Peyer's patch (tissue), 4 donors: ENCODE measurements around the gene NOL9.

Experiments used
- CTCF ChIP-seq, 6 experiments: fragments of 450-650 bp in 4 of 6; fragments of 200-600 bp in 2 of 6; sonication (generic) in 1 of 6; IDR thresholded peaks; one replicate each; pipeline ENCODE4 v1.5.1; 2017 to 2019; ENCODE audit warnings: antibody characterized with exemption in 6 of 6, mild to moderate bottlenecking in 3 of 6, moderate library complexity in 1 of 6
- POLR2A ChIP-seq, 2 donors: fragments of 450-650 bp; IDR thresholded peaks; one replicate each; pipeline ENCODE4 v1.5.1; 2017; ENCODE audit warnings: antibody characterized with exemption in 2 of 2, mild to moderate bottlenecking in 2 of 2, moderate library complexity in 2 of 2

GRCh38 chr1:6476483-6476882, 77.8 kb downstream of the NOL9 start:
- TF ChIP-seq CTCF (IDR thresholded peaks at IDR 0.05), result no peak
- no peak for TF ChIP-seq POLR2A (IDR thresholded peaks at IDR 0.05)
